ENCODE results near the gene SUGCT.

- TF ChIP-seq CTCF (IDR thresholded peaks at IDR 0.05) (no peak), POLR2A (IDR thresholded peaks at IDR 0.05) (no peak)
Observed at GRCh38 chr7:40889099-40889498, 754.3 kb downstream of the SUGCT start.
